Measurements from ENCODE around the gene SETDB2. TPM values are rescaled to one million over a fixed set of nuclear protein-coding genes. Genes with fewer than 3 reads are reported as not detected.

Gene SETDB2
- total RNA-seq, 1 experiment from 2014 or later: 5.2 TPM

- DNase-seq (ENCODE audit: low read depth, low spot score) (no peak), ATAC-seq (no peak)
- Histone ChIP-seq H3K27ac (ENCODE audit: low read depth, low read length) (no peak overlapping the region), H3K4me3 (replicated peaks in 1 of 2; ENCODE audit: low read depth in 1 of 2, low read length in 2 of 2) (no peak overlapping the region), H2AFZ (ENCODE audit: low read depth, low read length, poor library complexity, severe bottlenecking) (no peak overlapping the region), H3K9me3 (ENCODE audit: control insufficient read depth in 1 of 2, insufficient read depth in 1 of 2, low read depth in 1 of 2, low read length in 2 of 2) (no peaks in the 10 kb centered on the region), H3K4me2 (ENCODE audit: low read length) (no peak overlapping the region), H3K9me2 (ENCODE audit: insufficient read depth) (no peaks in the 10 kb centered on the region), H3K36me3 (ENCODE audit: control insufficient read depth in 1 of 2, insufficient read depth in 2 of 2, low read length in 2 of 2) (no peaks in the 10 kb centered on the region), H3K9ac (ENCODE audit: low read length) (no peak overlapping the region), H3K79me2 (ENCODE audit: insufficient read depth, low read length) (no peaks in the 10 kb centered on the region), H3K27me3 (ENCODE audit: insufficient read depth, low read length) (no peaks in the 10 kb centered on the region), H3K4me1 (ENCODE audit: control insufficient read depth in 1 of 2, insufficient read depth in 2 of 2, low read length in 2 of 2) (peaks cover 11 to 21% of the 10 kb centered on the region in 2 experiments; a peak in 3 of 4 replicates), H4K20me1 (ENCODE audit: insufficient read depth) (no peaks in the 10 kb centered on the region)
- ChIA-PET CTCF (no interaction called here), RAD21 (ENCODE audit: low non-redundant PET in 1 of 2, low total read pairs in 2 of 2, uncharacterized antibody in 2 of 2, unreplicated experiment in 2 of 2) (no interaction called here), POLR2A (no interaction called here)
- no TSS peak for BruUV-seq (replicated peaks)
- intact Hi-C loops (cut with micrococcal nuclease): no loop called here
- TF ChIP-seq POLR2AphosphoS5 (IDR thresholded peaks at IDR 0.05; ENCODE audit: low read depth, low read length) (no peak), EZH2phosphoT487 (IDR thresholded peaks at IDR 0.05; ENCODE audit: borderline replicate concordance) (no peak), RAD21 (IDR thresholded peaks at IDR 0.05; ENCODE audit: low read depth) (no peak), EGR1 (IDR thresholded peaks at IDR 0.05; ENCODE audit: low read depth) (no peak), ELF1 (IDR thresholded peaks at IDR 0.05; ENCODE audit: borderline replicate concordance, low read depth) (no peak), ZNF274 (IDR thresholded peaks at IDR 0.05; ENCODE audit: low read depth, low read length) (no peak), SP1 (IDR thresholded peaks at IDR 0.05; ENCODE audit: low read depth) (no peak), CEBPB (IDR thresholded peaks at IDR 0.05; ENCODE audit: low read depth) (no peak), JUND (IDR thresholded peaks at IDR 0.05) (no peak), ZFX (IDR thresholded peaks at IDR 0.05) (no peak), ATF3 (IDR thresholded peaks at IDR 0.05) (no peak), FOSL1 (IDR thresholded peaks at IDR 0.05; ENCODE audit: low read depth) (no peak), POLR2A (IDR thresholded peaks at IDR 0.05; ENCODE audit: borderline replicate concordance, extremely low read depth, insufficient read depth, insufficient read length) (no peak), SIN3A (IDR thresholded peaks at IDR 0.05; ENCODE audit: low read depth) (no peak), CTCF (IDR thresholded peaks at IDR 0.05 in 2 of 3, conservative IDR thresholded peaks at IDR 0.05 in 1 of 3; ENCODE audit: borderline replicate concordance in 1 of 3, insufficient read depth in 1 of 3, low read depth in 2 of 3, low read length in 2 of 3) (no peak), ZBTB33 (IDR thresholded peaks at IDR 0.05; ENCODE audit: extremely low read depth, insufficient replicate concordance, low read length) (no peak), MAX (IDR thresholded peaks at IDR 0.05) (no peak), TCF7L2 (IDR thresholded peaks at IDR 0.05; ENCODE audit: borderline replicate concordance, extremely low read depth, insufficient read depth, insufficient read length) (no peak), EZH2 (IDR thresholded peaks at IDR 0.05) (no peak), YY1 (IDR thresholded peaks at IDR 0.05; ENCODE audit: extremely low read depth, insufficient replicate concordance, low read depth, low read length) (no peak)
Observed at GRCh38 chr13:49498206-49498605, 54.1 kb downstream of the SETDB2 start.
